GM18526 (cell line): ENCODE data around the gene ACTMAP.

Experiments used
- POLR2A ChIP-seq: IDR thresholded peaks from 3 replicates; pipeline ENCODE4 v1.6.1; 2011; ENCODE audit not compliant: insufficient read length; ENCODE audit errors: extremely low read depth

The ACTMAP gene

GRCh38 chr19:40750058-40750873, at the start of gene ACTMAP:
Gene ACTMAP (minus strand): TSS chr19:40750477. CDS start chr19:40749803, 674 bp downstream.
- TF ChIP-seq POLR2A, result peak; percentile 58

- no peak for TF ChIP-seq POLR2A
Measured at GRCh38 chr19:40799558-40800338, 49.5 kb upstream of the ACTMAP start.

- TF ChIP-seq POLR2A, result peak; percentile 57
Measured at GRCh38 chr19:40798683-40799557, 48.6 kb upstream of the ACTMAP start, which contains the start of gene EGLN2. Gene EGLN2 (plus strand): TSS chr19:40799191. CDS start chr19:40800573, 1,382 bp downstream.

- TF ChIP-seq POLR2A, result peak; percentile 77
Measured at GRCh38 chr19:40797963-40798682, 47.8 kb upstream of the ACTMAP start.

GRCh38 chr19:40797166-40797962, 47.1 kb upstream of the ACTMAP start:
- no peak for TF ChIP-seq POLR2A

- TF ChIP-seq POLR2A, result no peak
Measured at GRCh38 chr19:40791996-40792395, 41.7 kb upstream of the ACTMAP start.

GRCh38 chr19:40791349-40791748, 41.1 kb upstream of the ACTMAP start:
- TF ChIP-seq POLR2A, result no peak

- no peak for TF ChIP-seq POLR2A
Measured at GRCh38 chr19:40786060-40787037, 36.1 kb upstream of the ACTMAP start.

GRCh38 chr19:40785526-40785925, 35.2 kb upstream of the ACTMAP start:
- TF ChIP-seq POLR2A, result no peak

GRCh38 chr19:40783711-40784110, 33.4 kb upstream of the ACTMAP start:
- no peak for TF ChIP-seq POLR2A

GRCh38 chr19:40781140-40781539, 30.9 kb upstream of the ACTMAP start:
- TF ChIP-seq POLR2A, result no peak

GRCh38 chr19:40780582-40780981, 30.3 kb upstream of the ACTMAP start:
- no peak for TF ChIP-seq POLR2A

GRCh38 chr19:40778706-40779284, 28.5 kb upstream of the ACTMAP start:
- no peak for TF ChIP-seq POLR2A
